Astrocyte (in vitro differentiated cells and primary cell): Measurements from ENCODE around the gene CACNA2D4.

Source experiments
- EZH2 ChIP-seq: IDR thresholded peaks from 2 replicates; pipeline ENCODE4 v1.6.1; 2012; ENCODE audit warnings: mild to moderate bottlenecking, low read length, inconsistent platforms; ENCODE audit not compliant: insufficient read depth
- TF ChIP-seq, protein P1 (sequence below): IDR thresholded peaks from 2 replicates; pipeline ENCODE4 v1.5.1; 2011; ENCODE audit warnings: low read depth, mild to moderate bottlenecking, inconsistent platforms, low read length, moderate library complexity; ENCODE audit not compliant: insufficient read depth

DNA sequence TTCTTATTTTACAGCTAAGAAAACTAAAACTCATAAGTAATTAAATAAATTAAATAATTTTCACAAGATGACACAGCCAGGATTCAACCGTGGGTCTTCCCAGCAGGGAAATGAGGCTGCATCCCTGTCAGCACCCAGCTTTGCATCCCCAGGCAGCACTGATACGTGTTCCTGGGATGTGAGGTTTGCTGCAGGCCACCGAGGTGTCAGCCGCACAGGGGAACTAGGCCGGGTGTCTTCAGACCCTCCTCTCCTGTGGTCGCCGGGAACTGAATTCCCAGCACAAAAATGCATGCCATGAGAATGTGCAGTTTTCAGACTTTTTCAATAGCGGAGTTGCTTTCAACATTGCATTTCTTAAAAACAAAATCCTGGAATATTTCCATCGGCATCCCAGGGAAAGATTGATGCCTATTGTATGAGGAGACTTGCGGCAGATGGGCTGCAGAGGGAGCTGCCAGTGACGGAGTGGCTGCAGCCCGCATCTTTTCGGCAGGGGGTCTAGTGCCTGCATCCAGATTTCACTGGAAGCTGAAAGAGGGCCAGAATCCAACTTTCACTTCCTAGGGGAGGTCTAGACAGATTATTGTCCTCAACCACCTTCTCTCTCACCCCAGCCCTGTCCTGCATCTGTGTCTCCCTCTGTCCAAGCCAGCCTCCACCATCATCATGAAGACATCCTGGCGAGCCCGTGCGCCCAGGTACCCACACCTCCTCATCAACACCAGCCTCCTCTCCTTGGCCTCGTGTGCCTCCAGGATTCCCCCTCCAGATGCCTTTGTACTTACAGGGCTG lies 85.5 kb downstream of the CACNA2D4 start:
- TF ChIP-seq EZH2 = no peak
- TF ChIP-seq, protein P1, sequence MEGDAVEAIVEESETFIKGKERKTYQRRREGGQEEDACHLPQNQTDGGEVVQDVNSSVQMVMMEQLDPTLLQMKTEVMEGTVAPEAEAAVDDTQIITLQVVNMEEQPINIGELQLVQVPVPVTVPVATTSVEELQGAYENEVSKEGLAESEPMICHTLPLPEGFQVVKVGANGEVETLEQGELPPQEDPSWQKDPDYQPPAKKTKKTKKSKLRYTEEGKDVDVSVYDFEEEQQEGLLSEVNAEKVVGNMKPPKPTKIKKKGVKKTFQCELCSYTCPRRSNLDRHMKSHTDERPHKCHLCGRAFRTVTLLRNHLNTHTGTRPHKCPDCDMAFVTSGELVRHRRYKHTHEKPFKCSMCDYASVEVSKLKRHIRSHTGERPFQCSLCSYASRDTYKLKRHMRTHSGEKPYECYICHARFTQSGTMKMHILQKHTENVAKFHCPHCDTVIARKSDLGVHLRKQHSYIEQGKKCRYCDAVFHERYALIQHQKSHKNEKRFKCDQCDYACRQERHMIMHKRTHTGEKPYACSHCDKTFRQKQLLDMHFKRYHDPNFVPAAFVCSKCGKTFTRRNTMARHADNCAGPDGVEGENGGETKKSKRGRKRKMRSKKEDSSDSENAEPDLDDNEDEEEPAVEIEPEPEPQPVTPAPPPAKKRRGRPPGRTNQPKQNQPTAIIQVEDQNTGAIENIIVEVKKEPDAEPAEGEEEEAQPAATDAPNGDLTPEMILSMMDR = no peak
